Cardiac fibroblast (primary cell): ENCODE measurements around the gene CST4.
"Not testable (repeated sequence)": the region's sequence is repeated elsewhere in the genome, so short reads cannot be mapped to it uniquely, and the experiment has no call there.

ENCODE experiments used
- DNase-seq, 2 donors: peaks; one replicate each; pipeline versions ENCODE4 v3.0.0 to v3.0.0-alpha.2; 2010; ENCODE audit warnings: low read depth in 2 of 2
- H3K4me3 ChIP-seq, 2 donors: replicated peaks in 1 of 2; 1 replicate in 1 of 2; 2 replicates in 1 of 2; pipeline ENCODE4 v1.5.1; 2011; ENCODE audit warnings: low read depth in 2 of 2, low read length in 2 of 2, mild to moderate bottlenecking in 2 of 2, moderate library complexity in 1 of 2
- TF ChIP-seq, protein P1 (sequence below): IDR thresholded peaks from one replicate; pipeline ENCODE4 v1.5.1; 2011; ENCODE audit warnings: low read depth, mild to moderate bottlenecking, low read length, inconsistent platforms

Gene CST4

DNA sequence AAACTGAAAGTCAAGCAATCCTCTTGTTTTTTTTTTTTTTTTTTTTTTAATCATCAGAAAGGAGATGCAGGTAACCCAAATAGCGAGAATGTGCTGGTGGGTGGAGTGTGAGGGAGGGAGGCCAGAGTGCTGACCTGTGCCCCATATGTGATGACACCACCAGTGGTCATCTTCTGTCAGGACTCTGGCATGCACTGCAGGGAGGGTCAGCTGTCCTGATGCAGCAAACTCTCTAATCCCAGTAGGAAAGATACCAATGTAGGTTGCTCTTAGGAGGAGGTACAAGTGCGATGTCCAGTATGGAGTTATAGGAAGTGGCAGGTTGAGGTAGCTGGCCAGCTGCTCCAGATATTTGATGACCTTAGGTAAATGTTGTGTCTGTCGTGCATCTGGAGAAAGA is 2.8 kb upstream of the CST4 start:
- TF ChIP-seq, protein P1, sequence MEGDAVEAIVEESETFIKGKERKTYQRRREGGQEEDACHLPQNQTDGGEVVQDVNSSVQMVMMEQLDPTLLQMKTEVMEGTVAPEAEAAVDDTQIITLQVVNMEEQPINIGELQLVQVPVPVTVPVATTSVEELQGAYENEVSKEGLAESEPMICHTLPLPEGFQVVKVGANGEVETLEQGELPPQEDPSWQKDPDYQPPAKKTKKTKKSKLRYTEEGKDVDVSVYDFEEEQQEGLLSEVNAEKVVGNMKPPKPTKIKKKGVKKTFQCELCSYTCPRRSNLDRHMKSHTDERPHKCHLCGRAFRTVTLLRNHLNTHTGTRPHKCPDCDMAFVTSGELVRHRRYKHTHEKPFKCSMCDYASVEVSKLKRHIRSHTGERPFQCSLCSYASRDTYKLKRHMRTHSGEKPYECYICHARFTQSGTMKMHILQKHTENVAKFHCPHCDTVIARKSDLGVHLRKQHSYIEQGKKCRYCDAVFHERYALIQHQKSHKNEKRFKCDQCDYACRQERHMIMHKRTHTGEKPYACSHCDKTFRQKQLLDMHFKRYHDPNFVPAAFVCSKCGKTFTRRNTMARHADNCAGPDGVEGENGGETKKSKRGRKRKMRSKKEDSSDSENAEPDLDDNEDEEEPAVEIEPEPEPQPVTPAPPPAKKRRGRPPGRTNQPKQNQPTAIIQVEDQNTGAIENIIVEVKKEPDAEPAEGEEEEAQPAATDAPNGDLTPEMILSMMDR: no peak
- peak in 1 of 2 donors; percentile 23 for DNase-seq
- no peak overlapping the region for H3K4me3 ChIP-seq

DNA sequence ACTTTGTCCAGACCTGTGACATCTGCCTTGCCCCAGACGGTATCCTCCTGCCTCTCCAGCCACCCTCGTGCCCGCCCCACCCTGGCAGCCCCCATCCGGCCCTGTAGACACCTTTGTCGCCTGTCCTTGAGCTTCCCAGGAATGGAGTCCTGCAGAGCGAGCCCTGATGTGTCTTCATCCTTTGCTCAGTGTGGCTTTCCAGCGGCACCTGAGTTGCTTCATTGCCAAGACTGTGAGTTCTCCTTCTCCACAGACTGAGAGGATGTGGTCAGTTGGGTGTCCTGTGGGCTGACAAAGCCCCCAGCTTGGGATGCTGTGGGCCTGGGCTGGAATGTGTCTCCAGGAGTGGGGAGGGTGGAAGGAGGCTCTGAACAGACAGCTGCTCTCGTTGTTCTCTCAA is 1.7 kb upstream of the CST4 start:
- no peak overlapping the region for H3K4me3 ChIP-seq
- TF ChIP-seq, protein P1: no peak
- no peak for DNase-seq

GRCh38 chr20:23689399-23689690 is 507 bp upstream of the CST4 start:
- TF ChIP-seq, protein P1: no peak
- DNase-seq: no peak
- no peak overlapping the region for H3K4me3 ChIP-seq

- no peak overlapping the region for H3K4me3 ChIP-seq
- no peak for DNase-seq
- TF ChIP-seq, protein P1: no peak
Measured at GRCh38 chr20:23687986-23688385, 852 bp downstream of the CST4 start.

DNA sequence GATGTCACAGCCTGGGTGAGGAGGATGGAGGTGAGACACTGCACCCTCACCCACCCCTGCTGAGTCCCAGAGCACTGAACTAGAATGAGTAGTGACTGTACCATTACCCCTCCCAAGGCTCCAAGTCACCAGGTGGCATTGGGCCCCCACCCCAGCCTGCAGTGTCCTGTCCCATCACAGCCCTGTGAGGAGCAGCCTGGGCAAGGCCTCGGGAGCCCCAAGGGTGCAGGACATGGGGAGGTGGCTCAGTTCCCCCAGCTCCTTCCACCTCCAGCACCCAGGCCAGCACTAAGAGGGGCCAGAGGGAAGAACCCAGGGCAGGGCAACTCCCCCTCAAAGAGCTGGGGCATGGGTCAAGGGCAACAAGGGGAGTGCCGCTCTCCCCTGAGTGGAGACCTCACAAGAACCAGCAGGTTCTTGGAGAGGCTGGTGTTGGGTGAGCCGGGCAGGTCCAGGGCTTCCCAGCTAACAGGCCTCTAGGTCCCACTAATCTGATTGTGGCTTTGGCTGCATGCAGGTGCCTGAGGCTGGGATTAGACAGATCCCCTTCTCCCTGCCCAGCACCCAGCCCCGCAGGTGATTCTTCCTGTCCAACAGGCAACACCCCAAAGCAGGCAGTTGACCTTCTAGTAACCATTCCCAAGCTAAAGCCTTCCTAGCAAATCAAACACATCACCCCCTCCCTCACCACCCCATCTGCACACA is 2.6 kb downstream of the CST4 start:
- TF ChIP-seq, protein P1: no peak
- DNase-seq: no peak
- no peak overlapping the region for H3K4me3 ChIP-seq

- DNase-seq, H3K4me3 ChIP-seq: not testable (repeated sequence)
Measured at GRCh38 chr20:23685529-23685896, 3.3 kb downstream of the CST4 start.

GRCh38 chr20:23684261-23684660 is 4.6 kb downstream of the CST4 start:
- TF ChIP-seq, protein P1: no peak

More at GRCh38 chr20:23684261-23684660, 4.6 kb downstream of the CST4 start:
- no peak overlapping the region for H3K4me3 ChIP-seq
- no peak for DNase-seq
